WTC11 (cell line): ENCODE results near the gene TBX3. TPM values are rescaled to one million over a fixed set of nuclear protein-coding genes. Genes with fewer than 3 reads are reported as not detected.

Experiments
- ATAC-seq: fragments of 200-7000 bp; cut with Tn5 transposase; 2 replicates; pipeline ENCODE4 v1.10.0; 2021; ENCODE audit warnings: mild to moderate bottlenecking, moderate library complexity
- CTCF ChIA-PET: fragments of 300-600 bp; sonication (Branson Sonifier 250); formaldehyde crosslinking; loops from one replicate; lab custom pipeline; 2021; ENCODE audit warnings: antibody characterized with exemption; lab: Charles Lee
- POLR2A ChIA-PET: fragments of 350-600 bp; sonication (Branson Sonifier 250); formaldehyde crosslinking; loops from one replicate; lab custom pipeline; 2021; ENCODE audit warnings: antibody characterized with exemption; lab: Charles Lee
- DNase-seq: peaks from one replicate; pipeline ENCODE4 v3.0.0; 2021; ENCODE audit warnings: low spot score
- H3K27ac Mint-ChIP-seq: 2 replicates; pipeline ENCODE4 v1.8.0; 2021; ENCODE audit warnings: mixed read lengths
- H3K27me3 Mint-ChIP-seq: 2 replicates; pipeline ENCODE4 v1.8.0; 2021; ENCODE audit warnings: low read depth, mild to moderate bottlenecking, moderate library complexity, mixed read lengths
- H3K36me3 Mint-ChIP-seq: 2 replicates; pipeline ENCODE4 v1.8.0; 2021; ENCODE audit warnings: mixed read lengths
- H3K4me1 Mint-ChIP-seq: 2 replicates; pipeline ENCODE4 v1.8.0; 2022; ENCODE audit warnings: mixed read lengths
- H3K4me3 Mint-ChIP-seq: 2 replicates; pipeline ENCODE4 v1.8.0; 2021; ENCODE audit warnings: mild to moderate bottlenecking, moderate library complexity, mixed read lengths
- H3K9me3 Mint-ChIP-seq: 2 replicates; pipeline ENCODE4 v1.8.0; 2021; ENCODE audit warnings: mixed read lengths
- ESRRA ChIP-seq: sonication (generic); formaldehyde crosslinking; IDR thresholded peaks from 2 replicates; pipeline ENCODE4 v1.8.1; 2022; ENCODE audit warnings: mild to moderate bottlenecking, missing genetic modification reagents, borderline replicate concordance
- GABPB1 ChIP-seq: sonication (generic); formaldehyde crosslinking; IDR thresholded peaks from 2 replicates; pipeline ENCODE4 v1.8.1; 2023; ENCODE audit warnings: mild to moderate bottlenecking, missing genetic modification reagents
- IRF2 ChIP-seq: sonication (generic); formaldehyde crosslinking; IDR thresholded peaks from 2 replicates; pipeline ENCODE4 v1.8.0; 2022; ENCODE audit warnings: low read depth, missing genetic modification reagents, borderline replicate concordance
- JAZF1 ChIP-seq: fragments of 250-450 bp; sonication (Bioruptor Pico); IDR thresholded peaks from 2 replicates; pipeline ENCODE4 v1.9.0; 2021; ENCODE audit warnings: moderate library complexity, mild to moderate bottlenecking, inconsistent platforms
- NR2C2 ChIP-seq: sonication (generic); formaldehyde crosslinking; IDR thresholded peaks from 2 replicates; pipeline ENCODE4 v1.8.0; 2022; ENCODE audit warnings: mild to moderate bottlenecking, missing genetic modification reagents
- OVOL2 ChIP-seq: fragments of 250-450 bp; sonication (Bioruptor Pico); IDR thresholded peaks from 2 replicates; pipeline ENCODE4 v1.9.0; 2021; ENCODE audit warnings: mild to moderate bottlenecking, borderline replicate concordance
- RELA ChIP-seq: sonication (generic); formaldehyde crosslinking; IDR thresholded peaks from 2 replicates; pipeline ENCODE4 v1.8.1; 2022; ENCODE audit warnings: missing genetic modification reagents, mild to moderate bottlenecking, borderline replicate concordance
- ZBTB21 ChIP-seq: sonication (generic); formaldehyde crosslinking; IDR thresholded peaks from 2 replicates; pipeline ENCODE4 v1.8.1; 2023; ENCODE audit warnings: mild to moderate bottlenecking, missing genetic modification reagents, borderline replicate concordance
- ZNF121 ChIP-seq: sonication (generic); formaldehyde crosslinking; IDR thresholded peaks from 2 replicates; pipeline ENCODE4 v1.8.0; 2023; ENCODE audit warnings: missing genetic modification reagents
- ZNF396 ChIP-seq: fragments of 250-450 bp; sonication (Bioruptor Pico); IDR thresholded peaks from 2 replicates; pipeline ENCODE4 v1.8.0; 2021; ENCODE audit warnings: mild to moderate bottlenecking, moderate library complexity, borderline replicate concordance
- total RNA-seq: library from RNA; stranded (reverse); gene quantifications from 3 replicates; pipeline ENCODE4 v1.2.3, GENCODE V29; 2021
- TF ChIP-seq, protein P1 (sequence below): sonication (generic); formaldehyde crosslinking; IDR thresholded peaks from 2 replicates; pipeline ENCODE4 v1.8.1; 2023; ENCODE audit warnings: mild to moderate bottlenecking, moderate library complexity, missing genetic modification reagents
- TF ChIP-seq, protein P2 (sequence below): sonication (generic); formaldehyde crosslinking; IDR thresholded peaks from 2 replicates; pipeline ENCODE4 v1.8.0; 2022; ENCODE audit warnings: mild to moderate bottlenecking, missing genetic modification reagents
- TF ChIP-seq, protein P3 (sequence below): fragments of 200-600 bp; IDR thresholded peaks from 2 replicates; pipeline ENCODE4 v1.8.0; 2022; ENCODE audit warnings: antibody characterized with exemption
- TF ChIP-seq, protein P4 (sequence below): fragments of 250-450 bp; sonication (Bioruptor Pico); IDR thresholded peaks from 2 replicates; pipeline ENCODE4 v1.9.0; 2021; ENCODE audit warnings: mild to moderate bottlenecking
- TF ChIP-seq, protein P5 (sequence below): fragments of 250-450 bp; sonication (Bioruptor Pico); IDR thresholded peaks from 2 replicates; pipeline ENCODE4 v1.9.0; 2021; ENCODE audit warnings: mild to moderate bottlenecking, borderline replicate concordance
- TF ChIP-seq, protein P6 (sequence below): sonication (generic); formaldehyde crosslinking; IDR thresholded peaks from 2 replicates; pipeline ENCODE4 v1.8.1; 2023; ENCODE audit warnings: mild to moderate bottlenecking, missing genetic modification reagents
- TF ChIP-seq, protein P7 (sequence below): sonication (generic); formaldehyde crosslinking; IDR thresholded peaks from 2 replicates; pipeline ENCODE4 v1.8.1; 2022; ENCODE audit warnings: low read depth, mild to moderate bottlenecking, moderate library complexity, missing genetic modification reagents, borderline replicate concordance

TBX3 gene
- total RNA-seq, 1 experiment from 2014 or later = 2.2 TPM

DNA sequence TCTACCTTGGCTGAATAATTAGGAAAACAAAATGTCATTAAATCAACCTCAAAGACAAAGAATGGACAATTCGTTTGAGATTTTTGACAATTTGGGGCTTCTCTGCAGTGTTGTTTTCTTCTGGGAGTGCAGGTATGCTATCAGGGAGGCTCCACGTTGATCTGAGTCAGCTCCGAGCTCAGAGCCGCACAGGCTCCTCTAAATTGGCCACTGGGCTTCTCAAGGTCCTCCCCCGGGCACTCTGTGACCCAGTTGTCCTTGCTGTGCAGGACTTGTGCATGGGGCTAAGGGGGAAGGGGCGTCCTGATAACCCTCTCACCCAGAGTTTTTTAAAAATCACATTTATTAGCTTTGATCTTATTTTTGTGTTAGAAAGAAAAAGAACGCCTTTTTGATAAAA is 52.7 kb downstream of the TBX3 start:
- H3K4me3 Mint-ChIP-seq = no peak overlapping the region
- ChIA-PET CTCF (no interaction called here), POLR2A (no interaction called here)
- peaks cover 3% of the 10 kb centered on the region for H3K9me3 Mint-ChIP-seq
- DNase-seq (no peak), ATAC-seq (no peak)
- H3K36me3 Mint-ChIP-seq = no peaks in the 10 kb centered on the region
- no peak overlapping the region for H3K27ac Mint-ChIP-seq
- no peaks in the 10 kb centered on the region for H3K27me3 Mint-ChIP-seq
- H3K4me1 Mint-ChIP-seq = 0 out of 2 replicates have a peak, but pooled peaks cover 2% of the 10 kb centered on the region
- TF ChIP-seq, protein P1, sequence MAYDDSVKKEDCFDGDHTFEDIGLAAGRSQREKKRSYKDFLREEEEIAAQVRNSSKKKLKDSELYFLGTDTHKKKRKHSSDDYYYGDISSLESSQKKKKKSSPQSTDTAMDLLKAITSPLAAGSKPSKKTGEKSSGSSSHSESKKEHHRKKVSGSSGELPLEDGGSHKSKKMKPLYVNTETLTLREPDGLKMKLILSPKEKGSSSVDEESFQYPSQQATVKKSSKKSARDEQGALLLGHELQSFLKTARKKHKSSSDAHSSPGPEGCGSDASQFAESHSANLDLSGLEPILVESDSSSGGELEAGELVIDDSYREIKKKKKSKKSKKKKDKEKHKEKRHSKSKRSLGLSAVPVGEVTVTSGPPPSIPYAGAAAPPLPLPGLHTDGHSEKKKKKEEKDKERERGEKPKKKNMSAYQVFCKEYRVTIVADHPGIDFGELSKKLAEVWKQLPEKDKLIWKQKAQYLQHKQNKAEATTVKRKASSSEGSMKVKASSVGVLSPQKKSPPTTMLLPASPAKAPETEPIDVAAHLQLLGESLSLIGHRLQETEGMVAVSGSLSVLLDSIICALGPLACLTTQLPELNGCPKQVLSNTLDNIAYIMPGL (CRISPR knock-in tag) = no peak
- no peak for TF ChIP-seq ZBTB21
- TF ChIP-seq, protein P2, sequence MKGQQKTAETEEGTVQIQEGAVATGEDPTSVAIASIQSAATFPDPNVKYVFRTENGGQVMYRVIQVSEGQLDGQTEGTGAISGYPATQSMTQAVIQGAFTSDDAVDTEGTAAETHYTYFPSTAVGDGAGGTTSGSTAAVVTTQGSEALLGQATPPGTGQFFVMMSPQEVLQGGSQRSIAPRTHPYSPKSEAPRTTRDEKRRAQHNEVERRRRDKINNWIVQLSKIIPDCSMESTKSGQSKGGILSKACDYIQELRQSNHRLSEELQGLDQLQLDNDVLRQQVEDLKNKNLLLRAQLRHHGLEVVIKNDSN = no peak
- TF ChIP-seq, all 79 proteins: peak for 0

DNA sequence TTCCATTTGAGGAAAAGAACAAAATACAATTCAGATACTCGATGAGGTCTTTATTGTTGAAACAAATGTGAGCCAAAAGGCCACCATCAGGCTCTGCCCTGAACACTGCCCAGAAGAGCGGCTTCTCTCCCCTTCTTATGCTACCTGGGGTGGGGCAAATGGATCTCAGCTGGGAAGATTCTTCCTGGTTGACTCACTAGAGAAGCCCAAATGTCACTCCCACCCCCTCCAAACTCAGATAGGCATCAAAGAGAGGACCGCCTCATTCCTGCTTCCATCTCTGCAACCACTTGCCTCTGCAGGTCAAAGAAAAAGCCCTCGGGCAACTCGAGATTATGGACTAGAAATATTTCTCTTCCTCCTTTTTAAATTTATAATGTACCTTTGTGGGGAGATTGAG is 55.8 kb downstream of the TBX3 start:
- Mint-ChIP-seq H3K27me3 (peaks cover 3% of the 10 kb centered on the region; the same call in 1 of the 2 replicates), H3K27ac (no peak overlapping the region), H3K9me3 (peaks cover 5% of the 10 kb centered on the region), H3K36me3 (no peaks in the 10 kb centered on the region), H3K4me1 (no peaks in the 10 kb centered on the region), H3K4me3 (no peak overlapping the region)
- ATAC-seq (no peak), DNase-seq (no peak)
- ChIA-PET CTCF (no interaction called here), POLR2A (no interaction called here)
- no peak for TF ChIP-seq NR2C2 (CRISPR knock-in tag)
- TF ChIP-seq, protein P3, sequence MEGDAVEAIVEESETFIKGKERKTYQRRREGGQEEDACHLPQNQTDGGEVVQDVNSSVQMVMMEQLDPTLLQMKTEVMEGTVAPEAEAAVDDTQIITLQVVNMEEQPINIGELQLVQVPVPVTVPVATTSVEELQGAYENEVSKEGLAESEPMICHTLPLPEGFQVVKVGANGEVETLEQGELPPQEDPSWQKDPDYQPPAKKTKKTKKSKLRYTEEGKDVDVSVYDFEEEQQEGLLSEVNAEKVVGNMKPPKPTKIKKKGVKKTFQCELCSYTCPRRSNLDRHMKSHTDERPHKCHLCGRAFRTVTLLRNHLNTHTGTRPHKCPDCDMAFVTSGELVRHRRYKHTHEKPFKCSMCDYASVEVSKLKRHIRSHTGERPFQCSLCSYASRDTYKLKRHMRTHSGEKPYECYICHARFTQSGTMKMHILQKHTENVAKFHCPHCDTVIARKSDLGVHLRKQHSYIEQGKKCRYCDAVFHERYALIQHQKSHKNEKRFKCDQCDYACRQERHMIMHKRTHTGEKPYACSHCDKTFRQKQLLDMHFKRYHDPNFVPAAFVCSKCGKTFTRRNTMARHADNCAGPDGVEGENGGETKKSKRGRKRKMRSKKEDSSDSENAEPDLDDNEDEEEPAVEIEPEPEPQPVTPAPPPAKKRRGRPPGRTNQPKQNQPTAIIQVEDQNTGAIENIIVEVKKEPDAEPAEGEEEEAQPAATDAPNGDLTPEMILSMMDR = no peak
- no peak for TF ChIP-seq ZNF396 (CRISPR knock-in tag)
- TF ChIP-seq, protein P4, sequence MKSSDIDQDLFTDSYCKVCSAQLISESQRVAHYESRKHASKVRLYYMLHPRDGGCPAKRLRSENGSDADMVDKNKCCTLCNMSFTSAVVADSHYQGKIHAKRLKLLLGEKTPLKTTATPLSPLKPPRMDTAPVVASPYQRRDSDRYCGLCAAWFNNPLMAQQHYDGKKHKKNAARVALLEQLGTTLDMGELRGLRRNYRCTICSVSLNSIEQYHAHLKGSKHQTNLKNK (CRISPR knock-in tag) = no peak
- no peak for TF ChIP-seq OVOL2 (CRISPR knock-in tag)
- TF ChIP-seq, protein P5, sequence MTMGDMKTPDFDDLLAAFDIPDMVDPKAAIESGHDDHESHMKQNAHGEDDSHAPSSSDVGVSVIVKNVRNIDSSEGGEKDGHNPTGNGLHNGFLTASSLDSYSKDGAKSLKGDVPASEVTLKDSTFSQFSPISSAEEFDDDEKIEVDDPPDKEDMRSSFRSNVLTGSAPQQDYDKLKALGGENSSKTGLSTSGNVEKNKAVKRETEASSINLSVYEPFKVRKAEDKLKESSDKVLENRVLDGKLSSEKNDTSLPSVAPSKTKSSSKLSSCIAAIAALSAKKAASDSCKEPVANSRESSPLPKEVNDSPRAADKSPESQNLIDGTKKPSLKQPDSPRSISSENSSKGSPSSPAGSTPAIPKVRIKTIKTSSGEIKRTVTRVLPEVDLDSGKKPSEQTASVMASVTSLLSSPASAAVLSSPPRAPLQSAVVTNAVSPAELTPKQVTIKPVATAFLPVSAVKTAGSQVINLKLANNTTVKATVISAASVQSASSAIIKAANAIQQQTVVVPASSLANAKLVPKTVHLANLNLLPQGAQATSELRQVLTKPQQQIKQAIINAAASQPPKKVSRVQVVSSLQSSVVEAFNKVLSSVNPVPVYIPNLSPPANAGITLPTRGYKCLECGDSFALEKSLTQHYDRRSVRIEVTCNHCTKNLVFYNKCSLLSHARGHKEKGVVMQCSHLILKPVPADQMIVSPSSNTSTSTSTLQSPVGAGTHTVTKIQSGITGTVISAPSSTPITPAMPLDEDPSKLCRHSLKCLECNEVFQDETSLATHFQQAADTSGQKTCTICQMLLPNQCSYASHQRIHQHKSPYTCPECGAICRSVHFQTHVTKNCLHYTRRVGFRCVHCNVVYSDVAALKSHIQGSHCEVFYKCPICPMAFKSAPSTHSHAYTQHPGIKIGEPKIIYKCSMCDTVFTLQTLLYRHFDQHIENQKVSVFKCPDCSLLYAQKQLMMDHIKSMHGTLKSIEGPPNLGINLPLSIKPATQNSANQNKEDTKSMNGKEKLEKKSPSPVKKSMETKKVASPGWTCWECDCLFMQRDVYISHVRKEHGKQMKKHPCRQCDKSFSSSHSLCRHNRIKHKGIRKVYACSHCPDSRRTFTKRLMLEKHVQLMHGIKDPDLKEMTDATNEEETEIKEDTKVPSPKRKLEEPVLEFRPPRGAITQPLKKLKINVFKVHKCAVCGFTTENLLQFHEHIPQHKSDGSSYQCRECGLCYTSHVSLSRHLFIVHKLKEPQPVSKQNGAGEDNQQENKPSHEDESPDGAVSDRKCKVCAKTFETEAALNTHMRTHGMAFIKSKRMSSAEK (CRISPR knock-in tag) = no peak

DNA sequence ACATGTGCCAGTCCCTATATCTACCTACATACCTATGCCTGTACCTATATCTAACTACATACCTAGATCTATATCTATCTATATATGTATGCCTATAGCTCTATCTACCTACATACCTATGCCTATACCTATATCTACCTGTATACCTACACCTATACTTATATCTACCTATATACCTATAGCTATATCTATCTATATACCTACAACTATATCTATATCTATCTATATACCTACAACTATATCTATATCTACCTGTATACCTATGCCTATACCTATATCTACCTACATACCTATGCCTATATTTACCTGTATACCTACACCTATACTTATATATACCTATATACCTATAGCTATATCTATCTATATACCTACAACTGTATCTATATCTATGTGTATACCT is 56.6 kb downstream of the TBX3 start:
- Mint-ChIP-seq H3K4me3 (no peak overlapping the region), H3K27me3 (peaks cover 3% of the 10 kb centered on the region; the same call in 1 of the 2 replicates), H3K36me3 (no peaks in the 10 kb centered on the region)
- no peak for DNase-seq
- POLR2A ChIA-PET = no interaction called here
- no peak for TF ChIP-seq ZBTB21
- no peak for TF ChIP-seq GABPB1 (CRISPR knock-in tag)
- TF ChIP-seq ESRRA (CRISPR knock-in tag) = no peak
- TF ChIP-seq, protein P6, sequence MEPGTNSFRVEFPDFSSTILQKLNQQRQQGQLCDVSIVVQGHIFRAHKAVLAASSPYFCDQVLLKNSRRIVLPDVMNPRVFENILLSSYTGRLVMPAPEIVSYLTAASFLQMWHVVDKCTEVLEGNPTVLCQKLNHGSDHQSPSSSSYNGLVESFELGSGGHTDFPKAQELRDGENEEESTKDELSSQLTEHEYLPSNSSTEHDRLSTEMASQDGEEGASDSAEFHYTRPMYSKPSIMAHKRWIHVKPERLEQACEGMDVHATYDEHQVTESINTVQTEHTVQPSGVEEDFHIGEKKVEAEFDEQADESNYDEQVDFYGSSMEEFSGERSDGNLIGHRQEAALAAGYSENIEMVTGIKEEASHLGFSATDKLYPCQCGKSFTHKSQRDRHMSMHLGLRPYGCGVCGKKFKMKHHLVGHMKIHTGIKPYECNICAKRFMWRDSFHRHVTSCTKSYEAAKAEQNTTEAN (CRISPR knock-in tag) = no peak
- TF ChIP-seq, protein P7, sequence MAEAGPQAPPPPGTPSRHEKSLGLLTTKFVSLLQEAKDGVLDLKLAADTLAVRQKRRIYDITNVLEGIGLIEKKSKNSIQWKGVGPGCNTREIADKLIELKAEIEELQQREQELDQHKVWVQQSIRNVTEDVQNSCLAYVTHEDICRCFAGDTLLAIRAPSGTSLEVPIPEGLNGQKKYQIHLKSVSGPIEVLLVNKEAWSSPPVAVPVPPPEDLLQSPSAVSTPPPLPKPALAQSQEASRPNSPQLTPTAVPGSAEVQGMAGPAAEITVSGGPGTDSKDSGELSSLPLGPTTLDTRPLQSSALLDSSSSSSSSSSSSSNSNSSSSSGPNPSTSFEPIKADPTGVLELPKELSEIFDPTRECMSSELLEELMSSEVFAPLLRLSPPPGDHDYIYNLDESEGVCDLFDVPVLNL (CRISPR knock-in tag) = no peak
- TF ChIP-seq IRF2 (CRISPR knock-in tag) = no peak
- no peak for TF ChIP-seq JAZF1 (CRISPR knock-in tag)
- no peak for TF ChIP-seq RELA (CRISPR knock-in tag)
- TF ChIP-seq ZNF121 (CRISPR knock-in tag) = no peak
- TF ChIP-seq, all 79 proteins: peak for 0
- no peak overlapping the region for H3K27ac Mint-ChIP-seq
- ATAC-seq = no peak
- H3K4me1 Mint-ChIP-seq = no peaks in the 10 kb centered on the region
- H3K9me3 Mint-ChIP-seq = peaks cover 5% of the 10 kb centered on the region
- CTCF ChIA-PET = no interaction called here
